Right lobe of liver (tissue), 4 donors: ENCODE results near the gene ARFGAP3.
"Not testable (repeated sequence)": the region's sequence is repeated elsewhere in the genome, so short reads cannot be mapped to it uniquely, and the experiment has no call there.

Experiments used
- POLR2A ChIP-seq: fragments of 450-650 bp; IDR thresholded peaks from one replicate; pipeline ENCODE4 v1.6.1; 2017; ENCODE audit warnings: antibody characterized with exemption, mild to moderate bottlenecking
- TF ChIP-seq, protein P1 (sequence below), 4 donors: fragments of 200-600 bp in 3 of 4; fragments of 450-650 bp in 1 of 4; IDR thresholded peaks; one replicate each; pipeline versions ENCODE4 v1.5.1 to v1.8.0; 2016 to 2022; ENCODE audit warnings: antibody characterized with exemption in 4 of 4, mild to moderate bottlenecking in 2 of 4
- donor health status: DM: no; HTN: no; CAD: no.
- donor health status: DM: no; HTN: no; CAD: no.
- donor health status: DM: no; HTN: yes; CAD: no.

DNA sequence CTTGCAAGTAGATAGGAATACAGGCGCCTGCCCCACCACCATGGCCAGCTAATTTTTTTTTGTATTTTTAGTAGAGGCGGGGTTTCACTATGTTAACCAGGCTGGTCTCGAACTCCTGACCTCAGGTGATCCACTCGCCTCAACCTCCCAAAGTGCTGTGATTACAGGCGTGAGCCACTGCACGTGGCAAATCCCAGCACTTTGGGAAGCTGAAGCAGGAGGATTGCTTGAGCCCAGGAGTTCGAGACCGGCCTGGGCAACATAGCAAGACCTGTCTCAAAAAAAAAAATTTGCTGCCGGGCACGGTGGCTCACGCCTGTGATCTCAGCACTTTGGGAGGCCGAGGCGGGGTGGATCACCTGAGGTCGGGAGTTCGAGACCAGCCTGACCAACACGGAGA, 102.0 kb downstream of the ARFGAP3 start:
- TF ChIP-seq, protein P1, sequence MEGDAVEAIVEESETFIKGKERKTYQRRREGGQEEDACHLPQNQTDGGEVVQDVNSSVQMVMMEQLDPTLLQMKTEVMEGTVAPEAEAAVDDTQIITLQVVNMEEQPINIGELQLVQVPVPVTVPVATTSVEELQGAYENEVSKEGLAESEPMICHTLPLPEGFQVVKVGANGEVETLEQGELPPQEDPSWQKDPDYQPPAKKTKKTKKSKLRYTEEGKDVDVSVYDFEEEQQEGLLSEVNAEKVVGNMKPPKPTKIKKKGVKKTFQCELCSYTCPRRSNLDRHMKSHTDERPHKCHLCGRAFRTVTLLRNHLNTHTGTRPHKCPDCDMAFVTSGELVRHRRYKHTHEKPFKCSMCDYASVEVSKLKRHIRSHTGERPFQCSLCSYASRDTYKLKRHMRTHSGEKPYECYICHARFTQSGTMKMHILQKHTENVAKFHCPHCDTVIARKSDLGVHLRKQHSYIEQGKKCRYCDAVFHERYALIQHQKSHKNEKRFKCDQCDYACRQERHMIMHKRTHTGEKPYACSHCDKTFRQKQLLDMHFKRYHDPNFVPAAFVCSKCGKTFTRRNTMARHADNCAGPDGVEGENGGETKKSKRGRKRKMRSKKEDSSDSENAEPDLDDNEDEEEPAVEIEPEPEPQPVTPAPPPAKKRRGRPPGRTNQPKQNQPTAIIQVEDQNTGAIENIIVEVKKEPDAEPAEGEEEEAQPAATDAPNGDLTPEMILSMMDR (IDR thresholded peaks at IDR 0.05) = not testable (repeated sequence)
- TF ChIP-seq POLR2A = not testable (repeated sequence)
